GM19452 (cell line): ENCODE data around the gene CYP1A2.
"Not testable (repeated sequence)": the region's sequence is repeated elsewhere in the genome, so short reads cannot be mapped to it uniquely, and the experiment has no call there.

Experiments used
- ATAC-seq: cut with Tn5 transposase; IDR thresholded peaks from one replicate; pipeline ENCODE4 v1.9.1; 2021; ENCODE audit not compliant: unreplicated experiment

The CYP1A2 gene, protein sequence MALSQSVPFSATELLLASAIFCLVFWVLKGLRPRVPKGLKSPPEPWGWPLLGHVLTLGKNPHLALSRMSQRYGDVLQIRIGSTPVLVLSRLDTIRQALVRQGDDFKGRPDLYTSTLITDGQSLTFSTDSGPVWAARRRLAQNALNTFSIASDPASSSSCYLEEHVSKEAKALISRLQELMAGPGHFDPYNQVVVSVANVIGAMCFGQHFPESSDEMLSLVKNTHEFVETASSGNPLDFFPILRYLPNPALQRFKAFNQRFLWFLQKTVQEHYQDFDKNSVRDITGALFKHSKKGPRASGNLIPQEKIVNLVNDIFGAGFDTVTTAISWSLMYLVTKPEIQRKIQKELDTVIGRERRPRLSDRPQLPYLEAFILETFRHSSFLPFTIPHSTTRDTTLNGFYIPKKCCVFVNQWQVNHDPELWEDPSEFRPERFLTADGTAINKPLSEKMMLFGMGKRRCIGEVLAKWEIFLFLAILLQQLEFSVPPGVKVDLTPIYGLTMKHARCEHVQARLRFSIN

DNA sequence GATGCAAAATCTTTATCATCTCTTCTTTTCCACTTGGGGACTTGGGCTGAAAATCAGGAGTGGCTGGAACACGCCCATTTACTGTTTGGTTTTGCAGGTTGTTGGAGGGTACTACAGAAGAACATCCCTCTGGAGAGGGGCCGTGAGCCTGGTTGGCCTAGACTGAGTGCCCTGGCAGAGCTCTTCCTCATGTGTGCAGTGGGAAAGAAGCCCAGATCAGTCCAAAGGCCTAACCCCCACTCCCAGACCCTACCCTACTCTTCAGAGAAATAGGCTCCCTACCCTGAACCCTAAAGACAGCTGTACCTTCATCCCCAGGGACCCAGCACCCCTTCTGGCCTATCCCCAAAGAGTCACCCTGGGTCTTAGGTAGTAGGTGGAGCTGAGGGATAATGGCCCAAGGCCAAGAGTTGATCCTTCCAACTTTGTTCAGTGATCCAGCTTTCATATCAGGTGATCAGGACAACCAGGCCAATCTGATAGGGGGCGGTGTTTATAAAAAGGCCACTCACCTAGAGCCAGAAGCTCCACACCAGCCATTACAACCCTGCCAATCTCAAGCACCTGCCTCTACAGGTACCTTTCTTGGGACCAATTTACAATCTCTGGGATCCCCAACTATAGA lies at the start of gene CYP1A2:
TSS of gene CYP1A2 (plus strand) at position 524 of the 625 bp plus-strand sequence. CDS start 894 bp downstream, outside the sequence.
- ATAC-seq = no peak

DNA sequence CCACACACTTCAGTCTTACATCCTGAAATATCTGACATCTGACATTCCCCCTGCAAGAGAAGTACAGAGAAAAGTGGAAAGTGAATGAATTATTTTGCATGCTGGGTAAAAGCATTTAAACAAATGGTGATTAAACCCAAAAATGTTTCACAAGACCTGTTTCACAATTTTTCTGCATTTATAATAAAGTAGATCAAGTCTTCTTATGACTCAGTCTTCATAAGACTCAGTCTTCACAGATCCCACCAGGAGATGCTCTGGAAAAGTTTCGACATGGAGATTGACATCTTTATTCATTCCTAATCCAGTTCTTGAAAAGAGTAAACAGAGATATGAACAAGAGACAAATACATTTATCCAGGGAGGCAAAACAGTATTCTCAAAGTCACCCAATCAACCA lies 39.6 kb upstream of the CYP1A2 start:
- no peak for ATAC-seq

DNA sequence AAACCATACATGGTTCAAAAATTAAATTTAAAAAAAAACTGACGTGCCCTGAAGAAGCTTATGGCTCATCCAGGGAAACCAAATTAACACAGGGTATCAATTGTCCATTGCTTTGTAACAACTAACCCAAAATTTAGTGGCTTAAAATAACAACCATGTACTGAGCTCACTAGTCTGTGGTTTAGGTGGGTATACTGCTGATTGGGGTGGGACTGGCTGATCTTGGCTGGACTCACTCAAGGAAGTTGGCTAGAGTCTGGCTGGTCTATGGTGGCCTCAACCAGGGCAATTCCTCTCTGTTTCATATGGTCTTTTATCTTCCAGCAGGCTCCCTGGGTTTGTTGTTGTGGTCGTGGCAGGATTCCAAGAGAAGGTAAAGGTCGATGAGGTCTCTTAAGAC lies 38.8 kb upstream of the CYP1A2 start:
- no peak for ATAC-seq

DNA sequence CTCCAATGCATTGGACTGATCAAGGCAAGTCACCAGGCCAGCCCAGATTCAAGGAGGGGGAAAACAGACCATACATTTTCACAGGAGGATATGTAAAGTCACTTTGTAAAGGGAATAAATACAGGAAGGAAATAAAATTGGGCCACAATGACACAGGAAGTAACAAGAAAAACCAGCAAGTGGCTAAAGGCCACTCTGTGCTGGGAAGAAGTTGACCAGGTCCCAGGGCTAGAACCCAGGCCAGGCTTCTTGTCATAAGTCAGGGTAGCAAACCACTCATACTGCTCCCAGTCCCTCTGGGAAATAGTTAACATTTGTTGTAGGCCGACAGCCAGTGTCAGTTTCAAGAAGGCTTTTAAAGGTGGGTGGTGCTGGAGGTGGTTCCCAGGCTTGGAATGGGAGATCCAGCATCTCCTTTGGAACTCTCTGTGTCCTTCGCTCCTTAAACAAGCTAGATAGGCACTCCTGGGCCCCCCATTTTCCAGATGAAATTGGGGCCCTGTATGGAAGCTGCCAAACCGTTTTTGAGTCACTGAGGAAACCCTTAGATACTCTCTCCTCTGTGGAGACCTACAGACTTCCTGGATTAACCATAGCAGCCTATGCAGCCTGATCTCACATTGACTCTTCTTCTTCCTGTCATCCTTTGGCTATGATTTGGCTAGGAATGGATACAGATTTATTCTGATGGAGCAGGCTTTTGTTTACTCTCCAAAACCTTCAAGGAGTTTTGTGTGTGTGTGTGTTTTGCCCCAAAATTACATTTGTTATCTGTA lies 38.1 kb upstream of the CYP1A2 start:
- ATAC-seq = no peak

DNA sequence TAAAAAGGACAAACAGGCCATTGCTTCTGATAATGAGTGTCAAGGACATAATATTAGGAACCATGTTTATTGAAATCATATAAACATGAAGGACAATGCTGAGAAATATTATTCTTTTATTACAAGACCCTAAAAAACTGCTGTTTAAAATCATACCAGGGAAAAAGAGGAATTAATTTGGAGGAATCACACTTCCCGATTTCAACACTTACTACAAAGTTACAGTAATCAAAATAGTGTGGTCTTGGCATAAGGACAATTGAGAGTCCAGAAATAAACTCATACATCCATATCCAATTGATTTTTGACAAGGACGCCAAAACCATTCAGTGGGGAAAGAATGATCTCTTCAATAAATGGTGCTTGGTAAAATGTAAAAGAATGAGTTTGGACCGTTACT lies 36.3 kb upstream of the CYP1A2 start:
- no peak for ATAC-seq

DNA sequence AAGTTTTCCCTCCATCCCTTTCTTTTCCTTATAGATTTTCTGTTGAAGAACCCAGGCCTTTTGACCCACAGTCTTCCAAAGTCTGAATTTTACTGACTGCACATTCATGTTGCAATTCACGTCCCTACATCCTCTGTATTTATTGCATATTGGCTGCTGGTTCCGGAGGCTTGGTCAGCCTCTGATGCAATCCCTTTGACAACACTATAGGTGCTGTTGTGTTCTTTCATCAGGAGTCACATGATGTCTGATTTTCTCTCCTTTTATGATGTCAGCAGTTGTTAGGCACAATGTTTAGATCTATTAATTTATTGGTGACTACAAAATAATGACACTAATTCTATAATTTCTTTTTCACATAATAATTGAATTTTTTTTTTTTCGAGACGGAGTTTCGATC lies 32.0 kb upstream of the CYP1A2 start:
- no peak for ATAC-seq

DNA sequence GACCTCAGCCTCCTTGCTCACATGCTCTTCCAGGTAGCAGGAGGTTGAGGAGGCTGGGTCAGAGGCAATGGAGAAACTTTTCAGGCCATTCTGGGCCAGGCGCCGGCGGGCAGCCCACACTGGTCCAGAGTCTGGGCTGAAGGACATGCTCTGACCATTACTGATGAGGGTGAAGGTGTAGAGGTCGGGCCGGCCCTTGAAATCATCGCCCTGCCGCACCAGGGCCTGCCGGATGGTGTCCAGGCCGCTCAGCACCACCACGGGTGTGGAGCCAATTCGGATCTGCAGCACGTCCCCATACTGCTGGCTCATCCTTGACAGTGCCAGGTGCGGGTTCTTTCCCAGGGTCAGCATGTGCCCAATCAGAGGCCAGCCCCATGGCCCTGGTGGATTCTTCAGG lies 26.1 kb upstream of the CYP1A2 start:
- no peak for ATAC-seq

DNA sequence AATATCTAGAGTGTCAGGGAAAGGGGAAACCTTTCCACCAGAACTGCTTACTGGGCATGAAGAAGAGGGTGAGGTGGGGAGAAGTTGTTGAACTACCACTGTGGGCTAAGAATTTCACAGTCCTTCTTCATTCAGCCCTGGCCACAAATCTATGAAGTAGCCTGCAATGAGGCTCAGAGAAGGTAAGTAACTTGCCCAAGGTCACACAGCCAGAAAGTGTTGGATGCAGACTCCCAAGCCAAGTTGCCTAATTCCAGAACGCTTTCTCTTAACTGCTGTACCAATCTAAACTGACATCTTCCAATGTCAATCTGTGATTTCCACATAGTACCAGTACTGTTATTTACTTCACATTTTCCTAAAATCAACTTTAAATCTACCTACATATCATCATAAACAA lies 25.5 kb upstream of the CYP1A2 start:
- no peak for ATAC-seq

DNA sequence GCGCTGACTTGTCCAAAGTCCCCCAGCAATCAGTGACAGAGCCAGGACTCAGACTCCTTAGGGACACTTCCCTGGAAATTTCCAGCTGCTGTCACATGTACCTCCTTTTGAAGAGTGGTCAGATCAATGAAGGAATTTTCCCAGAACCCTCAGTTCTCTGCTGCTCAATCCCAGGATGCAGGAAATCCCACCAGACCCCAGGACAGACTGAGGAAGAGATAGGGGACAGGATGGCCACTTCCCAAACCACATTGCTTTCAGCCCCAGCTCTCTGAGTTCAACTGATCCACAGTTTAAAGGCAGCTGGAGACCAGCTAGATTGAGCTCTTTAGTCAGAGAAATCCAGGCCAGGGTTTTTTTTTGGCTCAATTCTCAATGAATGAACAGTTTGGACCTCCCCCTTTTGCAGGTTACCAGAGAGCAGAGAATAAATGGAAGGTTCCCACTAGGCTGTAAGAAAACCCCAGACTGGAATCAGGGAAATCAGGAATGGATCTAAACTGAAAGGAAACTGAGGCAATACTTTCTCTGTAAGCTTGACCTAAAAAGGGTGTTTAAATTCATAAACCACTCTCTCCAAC lies 24.8 kb upstream of the CYP1A2 start:
- no peak for ATAC-seq

DNA sequence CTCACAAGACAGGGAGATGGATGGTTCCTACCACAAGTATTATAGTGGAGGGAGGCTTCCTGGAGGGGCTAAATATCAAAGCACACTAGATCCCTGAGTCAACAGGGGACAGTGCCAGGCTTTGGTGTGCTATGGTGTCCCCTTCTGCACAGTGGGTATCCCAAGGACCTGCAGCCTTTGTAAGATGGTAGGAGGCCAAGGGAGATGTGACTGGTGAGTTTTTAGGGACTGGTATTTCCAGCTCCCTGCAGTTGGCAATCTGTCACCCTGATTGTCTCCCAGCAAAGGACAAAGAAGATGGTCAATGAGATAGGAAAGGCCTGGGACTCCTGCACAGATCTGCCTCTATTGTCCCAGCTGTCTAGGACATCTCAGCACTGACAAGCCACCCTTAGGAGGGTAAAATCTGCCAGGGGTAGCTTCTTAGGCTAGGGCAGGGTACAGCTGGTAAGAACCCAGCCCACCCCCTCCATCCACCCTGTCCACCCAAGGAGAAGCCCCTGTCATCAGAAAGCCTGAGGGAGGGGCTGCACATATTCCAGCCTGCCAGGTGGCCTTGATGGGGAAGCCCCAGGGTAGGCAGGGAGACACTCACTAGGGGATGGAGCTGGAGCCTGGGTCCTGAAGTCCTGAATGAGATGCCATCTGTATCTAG lies 23.9 kb upstream of the CYP1A2 start:
- no peak for ATAC-seq

DNA sequence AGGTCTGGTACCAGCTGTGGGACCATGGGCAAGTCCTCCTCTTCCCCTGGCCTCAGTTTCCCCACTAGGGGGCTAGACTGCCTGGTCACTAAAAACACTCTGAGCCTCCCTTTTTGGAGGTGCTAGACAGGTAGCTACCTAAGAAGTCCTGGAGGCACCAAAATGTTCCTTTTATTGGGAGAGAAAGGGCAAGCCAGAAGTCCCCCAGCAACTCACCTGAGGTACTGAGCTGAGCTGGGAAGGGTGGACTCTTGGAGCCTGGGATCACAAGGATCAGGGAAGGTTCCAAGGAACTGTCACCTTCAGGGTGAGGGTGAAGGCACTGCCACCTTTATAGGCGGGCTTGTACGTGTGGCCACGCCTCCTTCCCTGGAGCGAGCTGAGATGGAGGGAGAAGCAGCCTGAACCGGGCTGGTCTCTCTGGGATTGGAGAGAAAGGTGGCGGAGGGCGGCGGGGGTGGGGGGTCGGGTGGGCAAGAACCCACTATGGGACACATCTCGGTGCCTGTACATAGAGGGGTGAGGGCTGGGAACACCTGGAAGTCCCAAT lies 23.3 kb upstream of the CYP1A2 start, which contains the start of gene CYP1A1:
TSS of gene CYP1A1 (minus strand) at position 304 of the 550 bp plus-strand sequence. CDS start 2,431 bp downstream, outside the sequence.
- ATAC-seq = no peak

DNA sequence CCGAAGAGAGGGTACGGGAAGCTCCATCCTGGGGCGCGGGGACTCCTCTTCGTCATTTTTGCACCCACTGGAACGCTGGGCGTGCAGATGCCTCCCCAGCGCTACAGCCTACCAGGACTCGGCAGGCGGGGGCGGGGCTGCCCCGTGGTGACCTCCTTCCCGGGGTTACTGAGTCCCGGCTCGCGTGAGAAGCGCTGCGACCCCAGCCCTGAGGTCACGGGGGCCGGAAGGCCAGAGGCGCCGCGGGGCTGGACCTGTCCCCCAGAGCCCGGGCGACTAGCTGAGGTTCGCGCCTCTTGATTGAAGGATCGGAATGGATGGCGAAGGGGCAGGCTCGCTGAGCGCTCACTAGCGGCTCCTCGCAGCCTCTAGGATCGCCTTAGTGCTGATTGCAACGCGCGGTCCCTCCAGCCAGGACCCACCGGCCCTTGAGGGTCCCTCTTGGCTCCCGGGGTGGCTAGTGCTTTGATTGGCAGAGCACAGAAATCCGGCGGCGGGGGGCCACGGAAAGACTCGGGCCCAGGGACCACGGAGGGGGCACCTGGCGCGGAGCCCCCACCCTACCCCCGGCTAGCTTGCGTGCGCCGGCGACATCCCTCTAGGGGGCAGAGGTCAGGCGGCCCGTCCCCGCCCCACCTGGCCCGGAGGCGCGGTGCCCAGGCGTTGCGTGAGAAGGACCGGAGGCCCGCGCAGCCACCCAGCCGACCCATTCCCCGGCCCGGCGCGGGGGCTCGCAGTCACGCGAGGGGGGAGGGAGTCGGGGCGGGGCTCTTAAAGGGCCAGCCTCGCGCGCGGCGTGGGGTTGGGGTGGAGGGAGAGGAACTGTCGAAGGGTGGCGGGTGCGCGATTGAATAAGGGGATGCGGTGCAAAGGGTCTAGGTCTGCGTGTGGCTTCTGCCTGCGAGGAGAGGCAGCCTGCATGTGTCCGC lies 22.5 kb upstream of the CYP1A2 start:
- ATAC-seq = no peak

DNA sequence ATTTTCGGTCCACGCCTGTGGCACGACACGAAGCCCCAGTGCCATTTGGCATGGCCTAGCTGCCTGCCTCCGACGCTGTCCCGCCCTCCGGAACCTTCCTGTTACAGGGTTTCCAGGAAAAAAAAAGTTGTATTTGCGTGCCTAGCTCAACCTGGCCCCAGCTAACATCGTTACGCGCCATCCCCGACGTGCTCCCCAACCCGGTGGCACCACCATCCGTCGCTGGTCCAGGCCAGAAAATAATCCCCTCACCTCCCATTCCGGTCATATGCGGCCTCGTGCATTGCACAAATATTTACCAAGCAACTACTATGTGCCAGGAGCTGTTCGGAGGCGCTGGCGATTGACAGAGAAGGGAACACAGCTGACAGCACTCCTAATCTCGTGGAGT lies 21.9 kb upstream of the CYP1A2 start:
- no peak for ATAC-seq

DNA sequence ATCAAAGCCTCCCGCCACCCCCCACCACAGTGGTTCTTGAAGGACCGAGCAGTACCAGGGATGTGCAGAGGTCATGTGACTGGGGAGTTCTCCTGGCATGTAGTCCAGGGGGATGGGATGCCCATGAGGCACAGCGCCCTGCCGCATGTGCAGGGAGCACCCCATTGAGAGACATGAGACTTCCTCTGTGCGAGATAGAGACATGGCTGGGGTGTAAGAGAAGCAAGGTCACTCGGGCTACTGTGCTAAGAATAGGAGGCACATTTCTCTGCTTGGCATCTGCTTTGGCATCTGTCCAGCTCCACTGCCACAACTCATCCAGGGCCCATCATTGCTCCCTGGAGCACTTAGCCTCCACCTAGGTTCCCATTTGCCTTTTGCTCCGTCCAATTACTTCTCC lies 20.9 kb upstream of the CYP1A2 start:
- ATAC-seq = no peak

DNA sequence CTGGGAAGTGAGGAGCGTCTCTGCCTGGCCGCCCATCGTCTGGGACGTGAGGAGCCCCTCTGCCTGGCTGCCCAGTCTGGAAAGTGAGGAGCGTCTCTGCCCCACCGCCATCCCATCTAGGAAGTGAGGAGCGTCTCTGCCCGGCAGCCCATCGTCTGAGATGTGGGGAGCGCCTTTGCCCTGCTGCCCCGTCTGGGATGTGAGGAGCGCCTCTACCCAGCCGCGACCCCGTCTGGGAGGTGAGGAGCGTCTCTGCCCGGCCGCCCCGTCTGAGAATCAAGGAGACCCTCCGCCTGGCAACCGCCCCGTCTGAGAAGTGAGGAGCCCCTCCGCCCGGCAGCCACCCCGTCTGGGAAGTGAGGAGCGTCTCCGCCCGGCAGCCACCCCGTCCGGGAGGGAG lies 19.9 kb upstream of the CYP1A2 start:
- not testable (repeated sequence) for ATAC-seq

DNA sequence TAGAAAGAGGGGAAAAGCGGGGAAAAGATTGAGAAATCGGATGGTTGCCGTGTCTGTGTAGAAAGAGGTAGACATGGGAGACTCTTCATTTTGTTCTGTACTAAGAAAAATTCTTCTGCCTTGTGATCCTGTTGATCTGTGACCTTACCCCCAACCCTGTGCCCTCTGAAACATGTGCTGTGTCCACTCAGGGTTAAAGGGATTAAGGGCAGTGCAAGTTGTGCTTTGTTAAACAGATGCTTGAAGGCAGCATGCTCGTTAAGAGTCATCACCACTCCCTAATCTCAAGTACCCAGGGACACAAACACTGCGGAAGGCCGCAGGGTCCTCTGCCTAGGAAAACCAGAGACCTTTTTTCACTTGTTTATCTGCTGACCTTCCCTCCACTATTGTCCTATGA lies 19.3 kb upstream of the CYP1A2 start:
- not testable (repeated sequence) for ATAC-seq

DNA sequence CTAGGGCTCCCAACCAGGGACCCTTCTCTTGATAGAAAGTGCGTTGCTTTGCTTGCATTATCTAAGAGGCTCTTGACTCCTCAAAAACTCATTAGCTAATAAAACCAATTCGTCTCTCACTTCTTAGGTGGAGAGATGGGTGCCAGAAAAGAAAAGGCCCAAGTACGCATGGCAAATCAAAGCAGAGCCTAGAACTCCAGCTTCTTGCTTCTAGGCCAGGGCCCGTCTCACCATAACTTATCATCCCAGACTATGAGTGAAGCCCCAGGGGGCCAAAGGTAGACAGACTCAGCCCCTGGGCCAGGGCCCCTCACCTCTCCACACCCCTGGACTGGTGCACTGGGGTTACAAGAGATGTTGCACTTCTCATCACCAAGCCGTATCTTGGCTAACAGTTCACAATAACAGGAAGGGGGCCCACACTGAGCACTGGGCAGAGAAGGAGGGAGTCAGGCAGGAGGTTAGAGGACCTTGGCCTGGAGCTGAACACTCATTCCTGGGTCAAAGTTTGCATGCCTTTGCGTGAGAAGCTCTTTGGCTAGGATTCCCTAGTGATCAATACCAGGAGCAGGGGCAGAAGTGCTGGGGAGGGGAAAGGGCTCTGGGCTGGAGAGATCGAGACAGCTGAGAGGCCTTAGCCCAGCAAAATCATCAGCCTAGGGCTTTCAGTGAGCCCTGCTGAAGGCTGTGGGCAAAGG lies 17.9 kb upstream of the CYP1A2 start:
- ATAC-seq = no peak

DNA sequence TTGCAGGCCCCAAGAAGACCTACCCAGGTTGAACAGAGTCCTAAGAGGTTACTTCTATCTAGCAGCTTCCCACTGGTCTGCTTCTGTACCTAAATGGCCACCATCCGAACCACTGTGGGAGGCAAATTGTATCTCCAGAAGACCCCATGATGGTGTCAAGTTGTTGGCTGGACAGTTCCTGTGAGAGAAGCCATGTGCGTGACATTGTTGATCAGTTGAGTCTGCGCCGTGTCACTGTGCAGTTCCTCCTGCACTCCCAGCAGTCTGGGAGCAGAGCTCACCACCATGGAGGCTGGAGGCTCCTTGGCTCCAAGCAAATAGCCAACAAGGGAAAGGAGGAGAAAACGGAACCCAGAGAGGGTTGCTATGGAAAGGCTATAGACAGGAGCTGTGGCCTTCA lies 15.8 kb upstream of the CYP1A2 start:
- no peak for ATAC-seq

DNA sequence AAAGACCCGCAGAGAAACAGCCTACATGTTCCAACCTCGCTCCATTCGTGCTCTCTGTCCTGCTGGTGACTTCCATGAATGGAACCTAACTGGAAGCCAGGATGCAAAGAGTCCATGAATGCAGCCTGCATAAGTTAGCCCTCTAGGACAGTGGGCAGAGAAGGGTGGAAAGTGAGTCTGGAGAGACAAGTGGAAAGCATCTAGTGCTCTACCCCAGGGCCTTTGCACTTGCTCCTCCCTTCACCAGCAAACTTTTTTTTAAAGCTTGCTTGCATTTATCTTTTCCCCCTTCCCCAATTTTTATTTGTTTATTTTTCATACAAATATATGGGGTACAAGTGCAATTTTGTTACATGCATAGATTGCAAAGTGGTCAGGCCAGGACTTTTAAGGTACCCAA lies 15.4 kb upstream of the CYP1A2 start:
- no peak for ATAC-seq
